Activated T-helper 1 cell treated with anti-CD3 and anti-CD28 coated beads, Interleukin-12 subunit alpha, Interleukin-12 subunit beta, Interleukin-2, Interleukin-4 antibody, amounts not matched to agents 30 ng/mL and 10 ng/mL and 1 ng/mL, durations not matched to agents 14 hours and 24 hours and 36 hours (primary cell): ENCODE data around the gene ZNF578. TPM values are rescaled to one million over a fixed set of nuclear protein-coding genes. Genes with fewer than 3 reads are reported as not detected.
"Not testable (repeated sequence)": the region's sequence is repeated elsewhere in the genome, so short reads cannot be mapped to it uniquely, and the experiment has no call there.

Source experiments
- DNase-seq: peaks from one replicate; pipeline ENCODE4 v3.0.0; 2021; ENCODE audit warnings: low spot score
- H3K27ac Mint-ChIP-seq: one replicate; pipeline ENCODE4 v1.8.0; 2021; ENCODE audit warnings: mild to moderate bottlenecking, mixed read lengths
- H3K27me3 Mint-ChIP-seq: one replicate; pipeline ENCODE4 v1.8.0; 2022; ENCODE audit warnings: mild to moderate bottlenecking, moderate library complexity, mixed read lengths; ENCODE audit not compliant: insufficient read depth
- H3K36me3 Mint-ChIP-seq: one replicate; pipeline ENCODE4 v1.8.0; 2021; ENCODE audit warnings: low read depth, mixed read lengths
- H3K4me1 Mint-ChIP-seq: one replicate; pipeline ENCODE4 v1.8.0; 2021; ENCODE audit warnings: low read depth, mixed read lengths
- H3K4me3 Mint-ChIP-seq: one replicate; pipeline ENCODE4 v1.8.0; 2021; ENCODE audit warnings: mild to moderate bottlenecking, moderate library complexity, mixed read lengths
- H3K9me3 Mint-ChIP-seq: one replicate; pipeline ENCODE4 v1.8.0; 2021; ENCODE audit warnings: mixed read lengths
- intact Hi-C: fragments of 100-400 bp; cut with micrococcal nuclease; formaldehyde crosslinking; loops from one replicate; pipeline ENCODE4 v1.15.1; 2024
- total RNA-seq: library from RNA; stranded (reverse); gene quantifications from 2 replicates; pipeline ENCODE4 v1.2.3, GENCODE V29; 2022

The ZNF578 gene
- total RNA-seq, 1 donor from 2014 or later: 0.05 TPM

- peak overlapping the region; percentile 51 for H3K27ac Mint-ChIP-seq
- peaks cover 68% of the 10 kb centered on the region for H3K36me3 Mint-ChIP-seq
- peak overlapping the region; percentile 40 for H3K4me3 Mint-ChIP-seq
- H3K27me3 Mint-ChIP-seq: no peaks in the 10 kb centered on the region
- H3K9me3 Mint-ChIP-seq: peaks cover 52% of the 10 kb centered on the region
- intact Hi-C loops: loop anchor here (1.0 kb wide), 1 partner anchor 16 kb away; the partner anchor contains the start of gene ZNF808
- peaks cover 15% of the 10 kb centered on the region for H3K4me1 Mint-ChIP-seq
- peak; percentile 38 for DNase-seq
Observed at GRCh38 chr19:52542984-52543664, 89.8 kb downstream of the ZNF578 start.

- Mint-ChIP-seq H3K4me3 (no peak overlapping the region), H3K27me3 (no peaks in the 10 kb centered on the region), H3K9me3 (peaks cover 71% of the 10 kb centered on the region), H3K4me1 (no peaks in the 10 kb centered on the region), H3K27ac (no peak overlapping the region), H3K36me3 (peaks cover 79% of the 10 kb centered on the region)
- intact Hi-C loops: no loop called here
- DNase-seq: no peak
Observed at GRCh38 chr19:52554216-52554971, 101.0 kb downstream of the ZNF578 start.

GRCh38 chr19:52557231-52557995, 104.1 kb downstream of the ZNF578 start:
- Mint-ChIP-seq H3K27ac (no peak overlapping the region), H3K9me3 (peaks cover 73% of the 10 kb centered on the region), H3K4me1 (no peaks in the 10 kb centered on the region), H3K27me3 (no peaks in the 10 kb centered on the region), H3K4me3 (no peak overlapping the region), H3K36me3 (peaks cover 75% of the 10 kb centered on the region)
- DNase-seq: no peak
- intact Hi-C loops: no loop called here

GRCh38 chr19:52558732-52559445, 105.5 kb downstream of the ZNF578 start:
- H3K27me3 Mint-ChIP-seq, H3K4me1 Mint-ChIP-seq, intact Hi-C loops, H3K27ac Mint-ChIP-seq, DNase-seq, H3K4me3 Mint-ChIP-seq: not testable (repeated sequence)
- Mint-ChIP-seq H3K9me3 (peaks cover 70% of the 10 kb centered on the region), H3K36me3 (peaks cover 71% of the 10 kb centered on the region)

GRCh38 chr19:52561611-52562010, 108.3 kb downstream of the ZNF578 start:
- intact Hi-C loops, H3K4me1 Mint-ChIP-seq, H3K4me3 Mint-ChIP-seq, DNase-seq, H3K27me3 Mint-ChIP-seq, H3K27ac Mint-ChIP-seq: not testable (repeated sequence)
- peaks cover 75% of the 10 kb centered on the region for H3K9me3 Mint-ChIP-seq
- H3K36me3 Mint-ChIP-seq: peaks cover 58% of the 10 kb centered on the region

Other genes starting within 250 kb of the ZNF578 start
- 13.8 and 16.5 TPM in 2 replicates for gene ZNF766, start 184.0 kb upstream of the ZNF578 start, total RNA-seq
- 3.5 and 4.8 TPM in 2 replicates for gene ZNF480, start 156.4 kb upstream of the ZNF578 start, total RNA-seq
- 0.29 and 0.36 TPM in 2 replicates for gene ZNF610, start 117.3 kb upstream of the ZNF578 start, total RNA-seq
- 5.4 and 12.5 TPM in 2 replicates for gene ZNF880, start 83.6 kb upstream of the ZNF578 start, total RNA-seq
- gene ZNF528, start 55.7 kb upstream of the ZNF578 start, total RNA-seq: 6.8 and 8.0 TPM in 2 replicates
- gene ZNF534, start 24.4 kb upstream of the ZNF578 start, total RNA-seq: not detected in 2 replicates
- 19.1 and 20.0 TPM in 2 replicates for gene ZNF808, start 74.1 kb downstream of the ZNF578 start, total RNA-seq
- 16.0 and 18.3 TPM in 2 replicates for gene ZNF701, start 116.7 kb downstream of the ZNF578 start, total RNA-seq
- 23.5 and 25.8 TPM in 2 replicates for gene ZNF83, start 184.8 kb downstream of the ZNF578 start, total RNA-seq